Esophagus muscularis mucosa (tissue), 4 donors: ENCODE results near the gene LHX4. TPM values are rescaled to one million over a fixed set of nuclear protein-coding genes. Genes with fewer than 3 reads are reported as not detected.

Source experiments
- DNase-seq: peaks from one replicate; pipeline ENCODE4 v3.0.0-alpha.2; 2017; ENCODE audit errors: extremely low spot score
- H3K27ac ChIP-seq, 4 donors: fragments of 200-600 bp; sonication (generic); replicated peaks in 1 of 4; 1 replicate in 3 of 4; 2 replicates in 1 of 4; pipeline ENCODE4 v1.5.1; 2016 to 2019; ENCODE audit warnings: mild to moderate bottlenecking in 1 of 4
- H3K27me3 ChIP-seq, 4 donors: fragments of 200-600 bp; sonication (generic); one replicate each; pipeline versions ENCODE4 v1.5.1 to v1.6.0; 2016 to 2019
- H3K36me3 ChIP-seq, 4 donors: fragments of 200-600 bp; sonication (generic); one replicate each; pipeline ENCODE4 v1.5.1; 2016 to 2019
- H3K4me1 ChIP-seq, 4 donors: fragments of 200-600 bp; sonication (generic); one replicate each; pipeline ENCODE4 v1.5.1; 2016 to 2019
- H3K4me3 ChIP-seq, 4 donors: fragments of 200-600 bp; sonication (generic); 1 replicate in 2 of 4; 2 replicates in 2 of 4; pipeline ENCODE4 v1.5.1; 2016 to 2019; ENCODE audit warnings: mild to moderate bottlenecking in 4 of 4, moderate library complexity in 1 of 4
- H3K9me3 ChIP-seq, 4 donors: fragments of 200-600 bp; sonication (generic); 1 replicate in 3 of 4; 2 replicates in 1 of 4; pipeline ENCODE4 v1.5.1; 2016 to 2019
- EP300 ChIP-seq: sonication (generic); formaldehyde crosslinking; IDR thresholded peaks from one replicate; pipeline ENCODE4 v1.6.1; 2017; ENCODE audit warnings: antibody characterized with exemption
- POLR2A ChIP-seq: fragments of 450-650 bp; IDR thresholded peaks from one replicate; pipeline ENCODE4 v1.6.1; 2017; ENCODE audit warnings: antibody characterized with exemption, moderate library complexity, mild to moderate bottlenecking, low read depth
- POLR2AphosphoS5 ChIP-seq, 2 donors: sonication (generic); formaldehyde crosslinking; IDR thresholded peaks; one replicate each; pipeline ENCODE4 v1.6.1; 2017; ENCODE audit warnings: antibody characterized with exemption in 2 of 2
- WGBS: methylation state at CpG from one replicate; pipeline ENCODE4 v1.1.5; 2018; 5-methylcytosine and 5-hydroxymethylcytosine counted together
- intact Hi-C: fragments of 100-400 bp; cut with DNase I; formaldehyde crosslinking; loops from one replicate; pipeline ENCODE4 v1.15.1; 2023
- total RNA-seq, 4 donors: library from RNA; depleted of rRNA; stranded (reverse); fragments of >200 nt; gene quantifications; one replicate each; pipeline versions ENCODE4 v1.1.0 to v1.2.1, GENCODE V29; 2016
- TF ChIP-seq, protein P1 (sequence below), 3 experiments: fragments of 200-600 bp in 2 of 3; fragments of 450-650 bp in 1 of 3; sonication (generic) in 2 of 3; IDR thresholded peaks; one replicate each; pipeline ENCODE4 v1.5.1; 2017 to 2019; ENCODE audit warnings: antibody characterized with exemption in 3 of 3, mild to moderate bottlenecking in 2 of 3, moderate library complexity in 1 of 3

The LHX4 gene
- total RNA-seq, 4 donors from 2014 or later: not detected

DNA sequence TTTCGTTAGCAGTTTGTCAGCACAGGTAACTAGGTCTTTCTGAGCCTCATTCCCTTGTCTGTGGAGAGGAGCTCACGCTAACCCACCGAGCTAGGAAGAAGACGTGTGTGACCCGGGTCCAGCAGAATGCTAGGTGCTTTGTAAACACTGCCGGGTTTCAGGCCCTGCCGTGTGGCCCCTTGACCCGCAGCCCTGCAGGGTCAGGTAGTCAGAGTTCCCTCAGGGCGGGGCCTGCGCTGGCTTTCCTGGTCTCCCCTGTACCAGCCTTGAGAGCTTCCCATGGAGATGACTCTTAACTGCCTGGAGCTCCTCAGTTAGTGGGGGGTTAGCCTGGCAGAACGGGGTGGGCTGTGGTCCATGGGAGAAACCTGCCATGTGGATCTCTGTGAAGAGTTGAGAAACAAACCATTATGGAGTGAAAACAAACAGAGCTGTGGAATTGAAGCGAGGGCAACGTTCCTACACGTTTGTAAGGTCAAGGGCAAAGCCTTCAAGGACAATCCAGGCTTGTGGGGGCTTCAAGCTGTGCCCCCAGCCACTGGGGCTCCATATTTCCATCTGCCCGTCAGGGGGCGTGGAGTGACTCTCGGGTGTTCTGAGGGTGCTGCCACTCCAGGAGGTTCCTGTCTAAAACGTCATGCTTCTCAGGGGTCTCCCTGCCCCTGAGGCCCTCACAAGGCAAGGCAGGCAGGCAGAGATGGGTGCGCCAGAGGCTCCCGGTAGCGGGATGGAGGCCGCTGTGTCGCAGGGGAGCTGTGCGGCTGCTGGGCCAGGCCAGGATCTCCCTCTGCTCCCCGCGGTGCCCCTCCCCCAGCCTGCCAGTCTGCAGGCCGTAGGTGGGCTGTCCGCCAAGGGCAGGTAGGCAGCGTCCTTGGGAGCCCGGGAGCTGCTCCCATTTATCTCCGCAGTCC, 23.8 kb downstream of the LHX4 start:
- TF ChIP-seq EP300 (no peak), POLR2A (no peak), POLR2AphosphoS5 (IDR thresholded peaks at IDR 0.05) (no peak)
- TF ChIP-seq, protein P1, sequence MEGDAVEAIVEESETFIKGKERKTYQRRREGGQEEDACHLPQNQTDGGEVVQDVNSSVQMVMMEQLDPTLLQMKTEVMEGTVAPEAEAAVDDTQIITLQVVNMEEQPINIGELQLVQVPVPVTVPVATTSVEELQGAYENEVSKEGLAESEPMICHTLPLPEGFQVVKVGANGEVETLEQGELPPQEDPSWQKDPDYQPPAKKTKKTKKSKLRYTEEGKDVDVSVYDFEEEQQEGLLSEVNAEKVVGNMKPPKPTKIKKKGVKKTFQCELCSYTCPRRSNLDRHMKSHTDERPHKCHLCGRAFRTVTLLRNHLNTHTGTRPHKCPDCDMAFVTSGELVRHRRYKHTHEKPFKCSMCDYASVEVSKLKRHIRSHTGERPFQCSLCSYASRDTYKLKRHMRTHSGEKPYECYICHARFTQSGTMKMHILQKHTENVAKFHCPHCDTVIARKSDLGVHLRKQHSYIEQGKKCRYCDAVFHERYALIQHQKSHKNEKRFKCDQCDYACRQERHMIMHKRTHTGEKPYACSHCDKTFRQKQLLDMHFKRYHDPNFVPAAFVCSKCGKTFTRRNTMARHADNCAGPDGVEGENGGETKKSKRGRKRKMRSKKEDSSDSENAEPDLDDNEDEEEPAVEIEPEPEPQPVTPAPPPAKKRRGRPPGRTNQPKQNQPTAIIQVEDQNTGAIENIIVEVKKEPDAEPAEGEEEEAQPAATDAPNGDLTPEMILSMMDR (IDR thresholded peaks at IDR 0.05): no peak
- Histone ChIP-seq H3K27me3 (peaks cover 0 to 95% (median 21%) of the 10 kb centered on the region in 4 donors), H3K27ac (no peak overlapping the region), H3K4me1 (no peaks in the 10 kb centered on the region), H3K36me3 (no peaks in the 10 kb centered on the region), H3K9me3 (no peaks in the 10 kb centered on the region), H3K4me3 (no peak overlapping the region)
- intact Hi-C loops: loop anchor here (5.0 kb wide), 1 partner anchor 228 kb away; no protein-coding TSS in a partner anchor
- DNase-seq: no peak
- 73% methylated on average over 28 of the region's 31 CpGs for WGBS

DNA sequence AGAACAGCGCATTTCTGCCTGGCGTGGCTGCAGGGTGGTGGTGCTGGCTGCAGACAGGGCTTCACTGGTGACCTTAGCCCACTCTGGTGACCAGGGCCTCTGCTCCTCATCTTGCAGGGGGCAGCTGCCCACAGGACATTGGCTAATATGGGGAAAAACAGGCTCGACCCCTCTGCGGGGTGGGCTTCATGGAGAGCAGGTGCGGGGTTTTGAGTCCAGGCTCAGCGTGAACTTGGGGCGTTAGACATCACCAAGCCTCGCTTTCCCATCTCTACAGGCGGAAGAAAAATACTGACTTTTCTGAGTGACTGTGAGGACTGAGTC, 24.4 kb downstream of the LHX4 start:
- peaks cover 0 to 95% (median 26%) of the 10 kb centered on the region in 4 donors for H3K27me3 ChIP-seq
- WGBS: 84% methylated on average over 7 of the region's 9 CpGs
- H3K27ac ChIP-seq: no peak overlapping the region
- DNase-seq: no peak
- H3K4me1 ChIP-seq: no peaks in the 10 kb centered on the region
- TF ChIP-seq POLR2AphosphoS5 (IDR thresholded peaks at IDR 0.05) (no peak), EP300 (no peak), POLR2A (no peak)
- TF ChIP-seq, protein P1 (IDR thresholded peaks at IDR 0.05): no peak
- no peaks in the 10 kb centered on the region for H3K9me3 ChIP-seq
- no peak overlapping the region for H3K4me3 ChIP-seq
- intact Hi-C loops: loop anchor here (5.0 kb wide), 1 partner anchor 228 kb away; no protein-coding TSS in a partner anchor
- no peaks in the 10 kb centered on the region for H3K36me3 ChIP-seq

DNA sequence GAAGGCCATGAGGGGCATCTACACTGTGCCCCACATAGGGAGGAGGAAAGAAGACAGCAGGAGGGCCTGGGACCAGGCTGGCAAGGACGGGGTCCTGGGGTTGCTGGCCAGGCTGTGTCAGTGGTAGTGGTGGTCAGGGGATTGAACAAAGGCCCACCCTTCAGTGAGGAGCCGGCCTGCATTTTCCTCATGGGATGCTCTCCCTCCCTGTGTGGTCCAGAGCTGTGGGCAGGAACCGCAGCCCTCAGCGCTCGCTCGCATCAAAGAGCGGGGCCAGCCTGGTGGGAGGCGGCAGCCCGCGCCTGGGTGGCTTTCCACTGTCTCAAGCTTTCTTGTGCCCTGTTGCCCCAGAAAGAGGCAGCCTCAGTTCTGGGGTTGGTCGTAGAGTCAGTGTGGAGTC, 24.8 kb downstream of the LHX4 start:
- no peak overlapping the region for H3K27ac ChIP-seq
- no peaks in the 10 kb centered on the region for H3K9me3 ChIP-seq
- no peaks in the 10 kb centered on the region for H3K36me3 ChIP-seq
- TF ChIP-seq POLR2A: no peak
- TF ChIP-seq EP300: no peak
- TF ChIP-seq, protein P1 (IDR thresholded peaks at IDR 0.05): no peak
- no peak for TF ChIP-seq POLR2AphosphoS5 (IDR thresholded peaks at IDR 0.05)
- no peak overlapping the region for H3K4me3 ChIP-seq
- H3K27me3 ChIP-seq: peaks cover 0 to 98% (median 27%) of the 10 kb centered on the region in 4 donors
- intact Hi-C loops: loop anchor here (5.0 kb wide), 1 partner anchor 227 kb away; no protein-coding TSS in a partner anchor
- H3K4me1 ChIP-seq: no peaks in the 10 kb centered on the region
- WGBS: 91% methylated on average over 6 of the region's 11 CpGs
- no peak for DNase-seq

DNA sequence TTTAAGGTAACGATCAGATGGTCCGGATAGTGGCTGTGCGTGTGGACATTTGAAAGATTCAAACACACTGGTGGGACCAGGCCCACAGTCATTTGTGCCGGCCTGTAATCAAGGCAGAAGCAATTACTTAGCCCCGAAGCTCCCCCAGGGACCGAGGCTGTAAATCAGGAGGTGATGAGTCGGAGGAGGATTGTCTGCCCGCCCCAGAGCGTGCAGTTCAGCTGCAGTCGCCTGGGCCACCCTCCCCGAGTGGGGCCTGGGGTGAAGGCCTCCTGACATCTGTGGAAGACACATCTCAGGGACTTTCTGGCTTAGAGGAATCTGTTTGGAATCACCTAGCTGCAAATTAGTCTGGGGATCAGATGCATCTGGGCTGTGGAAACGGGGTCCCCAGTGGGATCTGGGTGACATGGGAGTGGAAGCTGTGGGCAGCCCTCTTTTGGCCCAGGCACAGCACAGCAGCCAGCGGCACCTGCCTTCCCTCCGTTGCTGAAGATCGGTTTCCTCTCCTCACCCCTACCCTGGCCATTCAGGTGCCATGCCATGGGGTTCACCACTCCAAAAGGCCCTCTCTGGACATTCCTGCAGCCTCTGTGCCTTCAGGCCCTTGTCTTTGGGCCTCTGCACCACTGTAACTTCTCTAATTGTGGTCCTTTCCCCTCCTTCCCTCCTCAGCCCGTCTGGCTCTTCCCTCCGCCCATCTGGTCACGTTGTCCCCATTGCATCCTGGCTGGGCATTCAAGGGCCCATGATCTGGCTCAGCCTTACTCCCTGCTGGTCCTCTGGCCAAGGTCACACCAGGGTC, 25.7 kb downstream of the LHX4 start:
- H3K4me3 ChIP-seq: no peak overlapping the region
- no peak for DNase-seq
- H3K27me3 ChIP-seq: peaks cover 0 to 99% (median 27%) of the 10 kb centered on the region in 4 donors
- TF ChIP-seq POLR2AphosphoS5 (IDR thresholded peaks at IDR 0.05) (no peak), POLR2A (no peak), EP300 (no peak)
- TF ChIP-seq, protein P1 (IDR thresholded peaks at IDR 0.05): no peak
- H3K4me1 ChIP-seq: no peaks in the 10 kb centered on the region
- 86% methylated on average over 15 of the region's 18 CpGs for WGBS
- no peak overlapping the region for H3K27ac ChIP-seq
- no peaks in the 10 kb centered on the region for H3K36me3 ChIP-seq
- intact Hi-C loops: no loop called here
- no peaks in the 10 kb centered on the region for H3K9me3 ChIP-seq
